ENCODE measurements around the gene HK1.

DNA sequence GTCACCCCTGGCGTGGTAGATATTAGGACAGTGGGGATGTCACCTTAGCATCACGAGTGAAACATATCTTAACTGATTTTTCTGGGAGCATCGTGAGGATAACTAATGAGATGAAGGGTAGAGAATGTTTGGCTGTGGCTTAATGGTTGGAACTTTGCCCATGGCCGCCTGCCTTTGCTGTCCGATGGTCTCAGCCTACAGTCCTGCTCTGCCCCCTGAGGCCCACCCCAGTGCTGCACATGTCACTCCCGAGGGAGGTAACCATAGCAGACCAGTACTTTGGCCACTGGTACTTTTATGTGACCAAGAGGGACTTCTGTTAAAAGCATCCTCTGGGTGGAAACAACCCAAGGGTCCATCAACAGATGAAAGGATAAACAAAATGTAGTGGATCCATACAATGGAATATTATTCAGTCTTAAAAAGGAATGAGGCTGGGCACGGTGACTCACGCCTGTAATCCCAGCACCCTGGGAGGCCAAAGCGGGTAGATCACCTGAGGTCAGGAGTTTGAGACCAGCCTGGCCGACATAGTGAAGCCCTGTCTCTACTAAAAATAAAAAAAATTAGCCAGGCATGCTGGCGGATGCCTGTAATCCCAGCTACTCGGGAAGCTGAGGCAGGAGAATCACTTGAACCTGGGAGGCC is 80.0 kb downstream of the HK1 start:
- TF ChIP-seq, protein P1, sequence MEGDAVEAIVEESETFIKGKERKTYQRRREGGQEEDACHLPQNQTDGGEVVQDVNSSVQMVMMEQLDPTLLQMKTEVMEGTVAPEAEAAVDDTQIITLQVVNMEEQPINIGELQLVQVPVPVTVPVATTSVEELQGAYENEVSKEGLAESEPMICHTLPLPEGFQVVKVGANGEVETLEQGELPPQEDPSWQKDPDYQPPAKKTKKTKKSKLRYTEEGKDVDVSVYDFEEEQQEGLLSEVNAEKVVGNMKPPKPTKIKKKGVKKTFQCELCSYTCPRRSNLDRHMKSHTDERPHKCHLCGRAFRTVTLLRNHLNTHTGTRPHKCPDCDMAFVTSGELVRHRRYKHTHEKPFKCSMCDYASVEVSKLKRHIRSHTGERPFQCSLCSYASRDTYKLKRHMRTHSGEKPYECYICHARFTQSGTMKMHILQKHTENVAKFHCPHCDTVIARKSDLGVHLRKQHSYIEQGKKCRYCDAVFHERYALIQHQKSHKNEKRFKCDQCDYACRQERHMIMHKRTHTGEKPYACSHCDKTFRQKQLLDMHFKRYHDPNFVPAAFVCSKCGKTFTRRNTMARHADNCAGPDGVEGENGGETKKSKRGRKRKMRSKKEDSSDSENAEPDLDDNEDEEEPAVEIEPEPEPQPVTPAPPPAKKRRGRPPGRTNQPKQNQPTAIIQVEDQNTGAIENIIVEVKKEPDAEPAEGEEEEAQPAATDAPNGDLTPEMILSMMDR (IDR thresholded peaks at IDR 0.05; ENCODE audit: borderline replicate concordance, extremely low read depth, low read length, poor library complexity, severe bottlenecking): no peak
- TF ChIP-seq EZH2 (IDR thresholded peaks at IDR 0.05; ENCODE audit: borderline replicate concordance, low read depth, low read length, severe bottlenecking): no peak
